Cardiac muscle cell (in vitro differentiated cells and primary cell): ENCODE measurements around the gene STARD3. TPM values are rescaled to one million over a fixed set of nuclear protein-coding genes. Genes with fewer than 3 reads are reported as not detected.
"Not testable (repeated sequence)": the region's sequence is repeated elsewhere in the genome, so short reads cannot be mapped to it uniquely, and the experiment has no call there.

Experiments used
- DNase-seq, 2 donors: peaks; one replicate each; pipeline versions ENCODE4 v3.0.0 to v3.0.0-alpha.2; 2010 to 2017; ENCODE audit warnings: low read depth in 1 of 2, low spot score in 1 of 2
- H3K27ac ChIP-seq: fragments of 200-600 bp; sonication (generic); 2 replicates; pipeline ENCODE4 v1.5.1; 2016
- H3K27me3 ChIP-seq: fragments of 200-600 bp; sonication (generic); 2 replicates; pipeline ENCODE4 v1.6.0; 2016; ENCODE audit warnings: control low read depth
- H3K36me3 ChIP-seq: fragments of 200-600 bp; sonication (generic); 2 replicates; pipeline ENCODE4 v1.5.1; 2016; ENCODE audit warnings: control low read depth
- H3K4me1 ChIP-seq: fragments of 200-600 bp; sonication (generic); 2 replicates; pipeline ENCODE4 v1.8.1; 2017; ENCODE audit warnings: low read depth, mild to moderate bottlenecking, mixed run types
- H3K4me3 ChIP-seq: fragments of 200-600 bp; sonication (generic); 2 replicates; pipeline ENCODE4 v1.5.1; 2016; ENCODE audit warnings: mild to moderate bottlenecking
- H3K9me3 ChIP-seq: fragments of 200-600 bp; sonication (generic); 2 replicates; pipeline ENCODE4 v1.5.1; 2017; ENCODE audit warnings: low read depth, mild to moderate bottlenecking, control low read depth
- polyA plus RNA-seq: library from polyadenylated mRNA; unstranded; fragments of >200 nt; fragmentation: Nextera tagmentation; extraction: Ambion mirVana; gene quantifications from 2 replicates; pipeline ENCODE4 v1.2.1, GENCODE V29; 2016
- total RNA-seq: library from RNA; depleted of rRNA; stranded (reverse); fragments of >200 nt; gene quantifications from 2 replicates; pipeline ENCODE4 v1.2.3, GENCODE V29; 2016
- TF ChIP-seq, protein P1 (sequence below): IDR thresholded peaks from 2 replicates; pipeline ENCODE4 v1.5.1; 2012; ENCODE audit warnings: low read depth, mild to moderate bottlenecking, low read length

STARD3 gene
- total RNA-seq, result 67.1 and 84.1 TPM in 2 replicates
- polyA plus RNA-seq, result 47.9 and 62.6 TPM in 2 replicates

DNA sequence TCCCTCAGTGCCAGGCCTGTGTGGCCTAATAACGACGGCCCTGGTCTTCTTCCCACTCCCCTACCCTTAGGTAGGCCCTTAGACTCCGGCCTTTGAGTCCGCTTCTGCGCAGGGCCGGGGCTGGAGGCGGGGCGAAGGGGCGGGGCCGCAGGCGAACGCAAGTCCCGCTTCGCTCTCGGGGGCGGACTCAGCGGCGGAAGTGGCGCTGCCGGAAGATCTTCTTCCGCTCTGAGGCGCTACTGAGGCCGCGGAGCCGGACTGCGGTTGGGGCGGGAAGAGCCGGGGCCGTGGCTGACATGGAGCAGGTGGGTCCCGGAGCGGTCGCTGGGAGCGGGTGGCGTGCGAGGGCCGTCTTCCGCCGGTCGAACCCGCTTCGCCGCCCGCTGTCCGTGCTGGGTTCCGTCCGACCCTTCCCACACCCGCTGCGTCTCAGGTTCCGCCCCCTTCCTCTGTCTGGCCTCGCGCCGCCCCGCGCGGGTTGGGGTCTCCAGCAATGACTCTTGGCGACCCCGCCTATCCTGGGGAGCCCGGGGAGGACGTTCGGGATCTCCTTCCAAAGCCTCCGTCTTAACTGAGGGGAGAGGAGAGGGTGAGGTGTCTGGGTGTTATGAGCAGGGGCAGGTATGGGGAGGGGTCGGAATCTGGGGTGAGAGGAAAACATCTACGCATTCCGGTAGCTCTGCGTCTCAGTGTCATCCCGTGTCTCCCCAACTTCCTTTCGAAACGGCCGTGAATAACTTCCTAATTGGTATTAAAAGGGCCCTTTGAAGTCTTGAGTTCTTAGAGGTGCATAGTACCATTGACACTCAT, at the start of gene STARD3:
Gene STARD3, plus strand, starts transcription at position 218 of the 810 bp plus-strand sequence. CDS start 16,388 bp downstream, outside the sequence.
- H3K4me1 ChIP-seq, result peaks cover 27% of the 10 kb centered on the region
- TF ChIP-seq, protein P1, sequence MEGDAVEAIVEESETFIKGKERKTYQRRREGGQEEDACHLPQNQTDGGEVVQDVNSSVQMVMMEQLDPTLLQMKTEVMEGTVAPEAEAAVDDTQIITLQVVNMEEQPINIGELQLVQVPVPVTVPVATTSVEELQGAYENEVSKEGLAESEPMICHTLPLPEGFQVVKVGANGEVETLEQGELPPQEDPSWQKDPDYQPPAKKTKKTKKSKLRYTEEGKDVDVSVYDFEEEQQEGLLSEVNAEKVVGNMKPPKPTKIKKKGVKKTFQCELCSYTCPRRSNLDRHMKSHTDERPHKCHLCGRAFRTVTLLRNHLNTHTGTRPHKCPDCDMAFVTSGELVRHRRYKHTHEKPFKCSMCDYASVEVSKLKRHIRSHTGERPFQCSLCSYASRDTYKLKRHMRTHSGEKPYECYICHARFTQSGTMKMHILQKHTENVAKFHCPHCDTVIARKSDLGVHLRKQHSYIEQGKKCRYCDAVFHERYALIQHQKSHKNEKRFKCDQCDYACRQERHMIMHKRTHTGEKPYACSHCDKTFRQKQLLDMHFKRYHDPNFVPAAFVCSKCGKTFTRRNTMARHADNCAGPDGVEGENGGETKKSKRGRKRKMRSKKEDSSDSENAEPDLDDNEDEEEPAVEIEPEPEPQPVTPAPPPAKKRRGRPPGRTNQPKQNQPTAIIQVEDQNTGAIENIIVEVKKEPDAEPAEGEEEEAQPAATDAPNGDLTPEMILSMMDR, result no peak
- peak within 1 kb of the TSS; percentile 80 for H3K27ac ChIP-seq

DNA sequence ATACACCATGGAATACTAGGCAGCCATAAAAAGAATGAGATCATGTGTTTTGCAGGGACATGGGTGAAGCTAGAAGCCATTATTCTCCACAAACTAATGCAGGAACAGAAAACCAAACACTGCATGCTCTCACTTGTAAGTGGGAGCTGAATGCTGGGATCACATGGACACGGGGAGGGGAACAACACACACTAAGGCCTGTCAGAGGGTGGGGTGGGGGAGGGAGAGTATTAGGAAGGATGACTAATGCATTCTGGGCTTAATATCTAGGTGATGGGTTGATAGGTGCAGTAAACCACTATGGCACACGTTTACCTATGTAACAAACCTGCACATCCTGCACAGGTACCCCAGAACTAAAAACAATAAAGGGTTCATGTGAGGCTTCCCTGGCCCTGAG, 46.8 kb upstream of the STARD3 start:
- peaks cover 86% of the 10 kb centered on the region for H3K27me3 ChIP-seq
- not testable (repeated sequence) for H3K9me3 ChIP-seq, H3K4me1 ChIP-seq, H3K4me3 ChIP-seq, DNase-seq, H3K36me3 ChIP-seq, H3K27ac ChIP-seq

More for the DNA sequence above, at the start of gene STARD3:
- Histone ChIP-seq H3K4me3 (peak within 1 kb of the TSS; percentile 69), H3K9me3 (no peaks in the 10 kb centered on the region), H3K27me3 (no peaks in the 10 kb centered on the region), H3K36me3 (no peaks in the 10 kb centered on the region)
- peak; percentile 91 to 93 for DNase-seq

DNA sequence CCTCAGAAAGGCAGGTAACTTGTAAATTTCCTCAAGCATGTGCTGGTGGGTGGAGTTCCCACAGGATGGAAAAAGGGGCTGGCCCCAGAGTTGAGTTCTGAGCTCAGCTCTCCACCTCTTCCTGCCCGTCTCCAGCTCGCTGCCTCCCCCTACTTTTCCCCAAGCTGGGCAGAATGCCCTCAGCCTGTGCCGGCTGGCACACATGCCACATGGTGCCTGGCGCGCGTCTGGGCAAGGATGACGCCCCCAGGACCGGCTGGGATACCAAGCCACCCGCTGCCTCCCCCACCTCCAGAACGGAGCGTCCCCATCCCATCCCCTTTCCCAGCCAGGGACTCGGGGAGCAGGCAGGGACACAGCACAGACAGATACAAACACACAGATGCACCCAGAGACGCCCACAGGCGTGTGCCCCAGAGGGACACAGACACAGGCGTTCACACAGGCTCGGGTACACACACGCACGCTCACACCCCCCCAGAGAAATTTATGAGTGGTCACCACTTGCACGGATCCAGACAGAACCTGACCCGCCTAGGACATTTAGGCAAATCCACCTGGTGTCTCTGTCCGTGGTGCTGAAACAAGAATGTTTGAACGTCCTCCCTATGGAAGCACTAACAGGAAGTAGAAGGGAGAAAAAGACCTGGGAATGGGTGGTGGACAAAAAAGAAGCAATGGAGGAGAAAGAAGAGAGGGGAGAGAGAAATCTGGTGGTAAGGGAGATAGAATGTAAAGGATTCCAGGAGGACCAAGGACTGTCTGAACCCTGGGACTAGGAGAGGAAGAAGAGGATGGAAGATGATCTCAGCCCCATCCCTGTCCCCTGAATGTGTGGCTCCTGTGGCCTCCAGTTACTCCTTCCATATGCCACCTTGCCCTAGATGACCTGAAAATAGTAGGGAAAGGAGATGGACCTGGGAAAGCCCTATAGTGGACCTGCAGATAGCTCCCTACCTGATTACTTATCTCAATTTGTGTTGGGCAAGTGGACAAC, 44.7 kb upstream of the STARD3 start:
- no peak overlapping the region for H3K4me3 ChIP-seq
- H3K9me3 ChIP-seq, result no peaks in the 10 kb centered on the region
- H3K27me3 ChIP-seq, result peaks cover 100% of the 10 kb centered on the region
- DNase-seq, result peak; percentile 62 to 92
- no peaks in the 10 kb centered on the region for H3K36me3 ChIP-seq
- H3K4me1 ChIP-seq, result no peaks in the 10 kb centered on the region
- no peak overlapping the region for H3K27ac ChIP-seq
- TF ChIP-seq, protein P1, result no peak

DNA sequence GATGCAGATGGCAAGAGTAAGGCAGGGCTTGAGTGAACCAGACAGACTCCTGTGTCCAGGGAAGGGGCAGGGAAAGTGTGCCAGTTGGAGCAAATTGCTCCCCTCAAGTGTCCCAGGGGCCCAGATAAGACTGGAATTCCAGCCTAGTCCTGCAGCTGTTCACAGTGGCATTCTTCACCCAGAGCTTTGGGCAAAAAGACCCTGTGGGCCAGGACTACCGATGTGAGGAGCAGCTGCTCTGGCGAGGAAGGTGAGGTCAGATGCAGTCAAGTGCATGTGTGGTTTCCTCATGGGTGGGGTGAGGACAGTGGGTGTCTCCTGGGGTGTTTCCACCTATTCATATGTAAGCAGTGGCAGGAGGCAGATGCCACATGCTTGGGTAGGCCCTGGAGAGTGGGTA, 43.6 kb upstream of the STARD3 start:
- no peak overlapping the region for H3K4me3 ChIP-seq
- no peak for DNase-seq
- no peak overlapping the region for H3K27ac ChIP-seq
- peaks cover 100% of the 10 kb centered on the region for H3K27me3 ChIP-seq
- no peaks in the 10 kb centered on the region for H3K9me3 ChIP-seq
- TF ChIP-seq, protein P1, result no peak
- no peaks in the 10 kb centered on the region for H3K4me1 ChIP-seq
- H3K36me3 ChIP-seq, result no peaks in the 10 kb centered on the region

DNA sequence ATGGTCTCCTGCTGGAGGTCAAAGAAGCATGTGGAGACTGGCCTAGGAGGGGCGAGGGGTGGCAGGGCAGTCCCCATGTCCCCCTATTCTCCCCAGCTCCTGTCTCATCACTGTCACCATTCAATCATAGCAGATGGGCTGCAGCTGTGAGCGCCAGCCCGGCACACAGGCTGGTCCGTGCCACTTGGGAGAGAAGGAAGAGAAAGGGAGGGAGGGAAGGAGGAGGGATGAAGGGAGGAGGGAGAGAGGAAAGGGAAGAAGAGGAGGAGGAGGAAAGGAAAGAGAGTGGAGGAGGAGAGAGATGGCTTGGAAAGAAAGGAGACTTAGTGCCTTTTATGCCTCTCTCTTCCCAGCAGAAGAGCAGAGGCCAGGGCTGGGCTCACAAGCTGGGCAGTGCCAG, 41.6 kb upstream of the STARD3 start:
- H3K9me3 ChIP-seq, result no peaks in the 10 kb centered on the region
- no peak for DNase-seq
- H3K36me3 ChIP-seq, result no peaks in the 10 kb centered on the region
- H3K4me3 ChIP-seq, result no peak overlapping the region
- no peak overlapping the region for H3K27ac ChIP-seq
- peaks cover 100% of the 10 kb centered on the region for H3K27me3 ChIP-seq
- TF ChIP-seq, protein P1, result no peak
- no peaks in the 10 kb centered on the region for H3K4me1 ChIP-seq
